Nucleus accumbens (tissue), 56 donors: ENCODE data around the gene MYO7B.
A peak's percentile ranks its signal among the peaks of the same experiment; 100 is the strongest.

Experiments
- DNase-seq, 56 donors: peaks; one replicate each; lab custom pipeline; 2025; lab: John Stamatoyannopoulos, UW

The MYO7B gene

GRCh38 chr2:127535422-127535901 lies at the start of gene MYO7B:
MYO7B (plus strand) TSS chr2:127535683; CDS start chr2:127559723, 24,040 bp downstream.
- no peak for DNase-seq

GRCh38 chr2:127485694-127486071 lies 49.8 kb upstream of the MYO7B start:
- DNase-seq: no peak

GRCh38 chr2:127486247-127487058 lies 49.0 kb upstream of the MYO7B start:
- DNase-seq: no peak

- no peak for DNase-seq
These were observed 45.2 kb upstream of the MYO7B start for GRCh38 chr2:127490283-127490682.

- DNase-seq: no peak
These were observed 37.1 kb upstream of the MYO7B start for GRCh38 chr2:127498386-127498785.

- no peak for DNase-seq
These were observed 32.0 kb upstream of the MYO7B start for GRCh38 chr2:127503491-127503890.

GRCh38 chr2:127504552-127505430 lies 30.7 kb upstream of the MYO7B start:
- DNase-seq: peak in 1 of 56 donors; percentile 3

GRCh38 chr2:127506510-127506909 lies 29.0 kb upstream of the MYO7B start:
- no peak for DNase-seq

- no peak for DNase-seq
These were observed 27.4 kb upstream of the MYO7B start for GRCh38 chr2:127508023-127508630.

- peak in 43 of 56 donors; percentile 12 to 87 (median 44) for DNase-seq
These were observed 26.9 kb upstream of the MYO7B start for GRCh38 chr2:127508631-127509034.

GRCh38 chr2:127510073-127510472 lies 25.4 kb upstream of the MYO7B start:
- no peak for DNase-seq

GRCh38 chr2:127511090-127511695 lies 24.3 kb upstream of the MYO7B start:
- no peak for DNase-seq

- DNase-seq: no peak
These were observed 23.6 kb upstream of the MYO7B start for GRCh38 chr2:127511917-127512316.

- no peak for DNase-seq
These were observed 23.1 kb upstream of the MYO7B start for GRCh38 chr2:127512362-127512761.

GRCh38 chr2:127514076-127514475 lies 21.4 kb upstream of the MYO7B start:
- DNase-seq: peak in 1 of 56 donors; percentile 53

- DNase-seq: peak in 45 of 56 donors; percentile 13 to 82 (median 57)
These were observed 21.0 kb upstream of the MYO7B start for GRCh38 chr2:127514485-127514884.

- peak in 1 of 56 donors; percentile 48 for DNase-seq
These were observed 20.0 kb upstream of the MYO7B start for GRCh38 chr2:127515383-127515915.

- DNase-seq: peak in 46 of 56 donors; percentile 8 to 85 (median 45)
These were observed 19.3 kb upstream of the MYO7B start for GRCh38 chr2:127516041-127516762.

- no peak for DNase-seq
These were observed 18.0 kb upstream of the MYO7B start for GRCh38 chr2:127517465-127517864.
